Activated CD4-positive, alpha-beta T cell treated with anti-CD3 and anti-CD28 coated beads for 24 hours (primary cell): ENCODE measurements around the gene SH3PXD2B.
"Not testable (repeated sequence)": the region's sequence is repeated elsewhere in the genome, so short reads cannot be mapped to it uniquely, and the experiment has no call there.

Source experiments
- DNase-seq, 2 donors: peaks; one replicate each; pipeline ENCODE4 v3.0.0-alpha.2; 2020; ENCODE audit warnings: low read depth in 2 of 2

Gene SH3PXD2B

GRCh38 chr5:172302047-172302710 is 152.1 kb downstream of the SH3PXD2B start:
- no peak for DNase-seq

- no peak for DNase-seq
Observed at GRCh38 chr5:172299916-172300439, 154.3 kb downstream of the SH3PXD2B start.

GRCh38 chr5:172294831-172295230 is 159.5 kb downstream of the SH3PXD2B start:
- DNase-seq = no peak

GRCh38 chr5:172293745-172294342 is 160.5 kb downstream of the SH3PXD2B start:
- DNase-seq = no peak

GRCh38 chr5:172293054-172293744 is 161.1 kb downstream of the SH3PXD2B start:
- DNase-seq = peak; percentile 41 to 43

- DNase-seq = not testable (repeated sequence)
Observed at GRCh38 chr5:172291837-172292236, 162.5 kb downstream of the SH3PXD2B start.

GRCh38 chr5:172288465-172288864 is 165.9 kb downstream of the SH3PXD2B start:
- DNase-seq = no peak

- DNase-seq = not testable (repeated sequence)
Observed at GRCh38 chr5:172287140-172287539, 167.2 kb downstream of the SH3PXD2B start.

GRCh38 chr5:172285226-172286143 is 168.8 kb downstream of the SH3PXD2B start:
- DNase-seq = no peak

- no peak for DNase-seq
Observed at GRCh38 chr5:172284611-172284980, 169.7 kb downstream of the SH3PXD2B start.

- peak; percentile 67 to 70 for DNase-seq
Observed at GRCh38 chr5:172283862-172284610, 170.3 kb downstream of the SH3PXD2B start.

GRCh38 chr5:172283020-172283861 is 171.1 kb downstream of the SH3PXD2B start, which contains the start of gene UBTD2:
TSS of gene UBTD2 (minus strand) at chr5:172283764. CDS start at chr5:172283665, 99 bp downstream.
- DNase-seq = peak; percentile 58

GRCh38 chr5:172282272-172283019 is 171.9 kb downstream of the SH3PXD2B start:
- DNase-seq = no peak

- no peak for DNase-seq
Observed at GRCh38 chr5:172281346-172281745, 173.0 kb downstream of the SH3PXD2B start.

- DNase-seq = no peak
Observed at GRCh38 chr5:172280929-172281328, 173.4 kb downstream of the SH3PXD2B start.

- no peak for DNase-seq
Observed at GRCh38 chr5:172280317-172280716, 174.0 kb downstream of the SH3PXD2B start.

GRCh38 chr5:172278356-172278755 is 176.0 kb downstream of the SH3PXD2B start:
- DNase-seq = no peak

GRCh38 chr5:172276214-172276613 is 178.1 kb downstream of the SH3PXD2B start:
- no peak for DNase-seq
